GM21423 (cell line): ENCODE data around the gene MCL1.
"Not testable (repeated sequence)": the region's sequence is repeated elsewhere in the genome, so short reads cannot be mapped to it uniquely, and the experiment has no call there.

ENCODE experiments used
- ATAC-seq: cut with Tn5 transposase; IDR thresholded peaks from one replicate; pipeline ENCODE4 v1.9.1; 2021; ENCODE audit warnings: mild to moderate bottlenecking, moderate library complexity; ENCODE audit not compliant: unreplicated experiment

The MCL1 gene

GRCh38 chr1:150573648-150574071 lies 5.8 kb downstream of the MCL1 start:
- not testable (repeated sequence) for ATAC-seq

GRCh38 chr1:150572918-150573647 lies 6.3 kb downstream of the MCL1 start:
- no peak for ATAC-seq

GRCh38 chr1:150568594-150568966 lies 10.8 kb downstream of the MCL1 start:
- no peak for ATAC-seq

GRCh38 chr1:150567717-150568593 lies 11.5 kb downstream of the MCL1 start:
- ATAC-seq = no peak

GRCh38 chr1:150567341-150567716 lies 12.1 kb downstream of the MCL1 start:
- ATAC-seq = no peak

- no peak for ATAC-seq
Measured at GRCh38 chr1:150566589-150567340, 12.6 kb downstream of the MCL1 start.

GRCh38 chr1:150565240-150565991 lies 14.0 kb downstream of the MCL1 start:
- not testable (repeated sequence) for ATAC-seq

GRCh38 chr1:150564051-150564991 lies 15.1 kb downstream of the MCL1 start:
- no peak for ATAC-seq

GRCh38 chr1:150563340-150564038 lies 15.9 kb downstream of the MCL1 start:
- peak; percentile 17 for ATAC-seq

GRCh38 chr1:150562446-150563339 lies 16.7 kb downstream of the MCL1 start:
- peak; percentile 31 for ATAC-seq

GRCh38 chr1:150561974-150562445 lies 17.4 kb downstream of the MCL1 start:
- ATAC-seq = peak; percentile 36

- ATAC-seq = no peak
Measured at GRCh38 chr1:150561254-150561973, 18.0 kb downstream of the MCL1 start.

GRCh38 chr1:150560576-150561253 lies 18.7 kb downstream of the MCL1 start:
- ATAC-seq = no peak

GRCh38 chr1:150560011-150560438 lies 19.4 kb downstream of the MCL1 start:
- no peak for ATAC-seq

- ATAC-seq = no peak
Measured at GRCh38 chr1:150559656-150560010, 19.8 kb downstream of the MCL1 start.

- no peak for ATAC-seq
Measured at GRCh38 chr1:150558761-150559655, 20.4 kb downstream of the MCL1 start.
